ENCODE measurements around the gene EBI3. TPM values are rescaled to one million over a fixed set of nuclear protein-coding genes. Genes with fewer than 3 reads are reported as not detected.

EBI3 gene
- total and polyA plus RNA-seq, 2 of the 8 experiments (the other 6 are each of a cell fraction or from before 2014, with no cell fraction given): 0.99 to 8.4 TPM

DNA sequence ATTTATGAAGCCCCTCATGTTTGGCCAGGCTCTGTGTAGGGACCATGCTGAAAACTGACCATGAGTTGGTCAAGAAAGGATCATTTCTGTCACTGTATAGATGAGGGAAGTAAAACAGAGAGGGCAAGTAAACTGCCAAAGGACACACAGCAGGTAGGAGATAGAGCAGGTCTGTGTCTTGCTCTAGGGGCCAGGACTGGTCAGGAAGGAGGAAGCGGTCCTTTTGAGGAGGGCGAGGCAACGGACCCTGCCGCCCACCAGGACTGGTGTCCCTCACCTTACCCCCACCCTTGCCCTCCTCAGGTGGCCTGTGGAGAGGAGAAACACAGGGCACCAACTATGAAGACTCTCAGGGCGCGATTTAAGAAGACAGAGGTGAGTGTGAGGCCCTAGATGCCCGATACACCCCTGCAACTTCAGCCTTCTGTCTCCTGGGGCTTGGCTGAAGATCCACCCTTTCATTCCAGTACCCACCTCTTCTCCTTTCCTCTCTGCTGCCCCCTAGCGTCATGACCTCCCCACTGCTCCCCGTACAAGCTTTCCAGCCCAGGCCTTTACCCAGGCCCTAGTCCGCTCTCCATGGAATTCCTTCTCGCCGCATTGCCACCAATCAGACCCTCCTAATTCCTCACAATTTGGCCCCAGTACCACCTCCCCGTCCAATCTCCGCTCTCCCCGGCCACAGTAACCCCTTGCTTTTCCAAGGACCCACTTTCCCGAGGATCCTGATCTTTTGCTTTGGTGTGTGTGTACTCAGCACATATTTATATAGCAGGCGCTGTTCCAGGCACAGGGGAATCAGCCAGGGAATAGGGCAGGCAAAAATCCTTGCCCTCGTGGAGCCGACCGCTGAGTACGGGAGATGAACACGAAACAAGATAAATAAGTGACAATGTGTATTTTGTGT lies 43.0 kb upstream of the EBI3 start (continued):
- TF ChIP-seq, protein P1, sequence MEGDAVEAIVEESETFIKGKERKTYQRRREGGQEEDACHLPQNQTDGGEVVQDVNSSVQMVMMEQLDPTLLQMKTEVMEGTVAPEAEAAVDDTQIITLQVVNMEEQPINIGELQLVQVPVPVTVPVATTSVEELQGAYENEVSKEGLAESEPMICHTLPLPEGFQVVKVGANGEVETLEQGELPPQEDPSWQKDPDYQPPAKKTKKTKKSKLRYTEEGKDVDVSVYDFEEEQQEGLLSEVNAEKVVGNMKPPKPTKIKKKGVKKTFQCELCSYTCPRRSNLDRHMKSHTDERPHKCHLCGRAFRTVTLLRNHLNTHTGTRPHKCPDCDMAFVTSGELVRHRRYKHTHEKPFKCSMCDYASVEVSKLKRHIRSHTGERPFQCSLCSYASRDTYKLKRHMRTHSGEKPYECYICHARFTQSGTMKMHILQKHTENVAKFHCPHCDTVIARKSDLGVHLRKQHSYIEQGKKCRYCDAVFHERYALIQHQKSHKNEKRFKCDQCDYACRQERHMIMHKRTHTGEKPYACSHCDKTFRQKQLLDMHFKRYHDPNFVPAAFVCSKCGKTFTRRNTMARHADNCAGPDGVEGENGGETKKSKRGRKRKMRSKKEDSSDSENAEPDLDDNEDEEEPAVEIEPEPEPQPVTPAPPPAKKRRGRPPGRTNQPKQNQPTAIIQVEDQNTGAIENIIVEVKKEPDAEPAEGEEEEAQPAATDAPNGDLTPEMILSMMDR (IDR thresholded peaks at IDR 0.05; ENCODE audit: control extremely low read depth in 1 of 3, insufficient read depth in 1 of 3, low read depth in 1 of 3, low read length in 3 of 3): peak; percentile 77 to 97 (median 82)

All from H1 (cell line).